HCT116 (cell line): Measurements from ENCODE around the gene SENP3. TPM values are rescaled to one million over a fixed set of nuclear protein-coding genes. Genes with fewer than 3 reads are reported as not detected.

Experiments used
- ATAC-seq: fragments of 200-7000 bp; cut with Tn5 transposase; 2 replicates; pipeline ENCODE4 v1.9.1; 2020; ENCODE audit warnings: mild to moderate bottlenecking, moderate library complexity
- BruUV-seq: library from RNA; stranded (reverse); fragments of 400-500 nt; replicated peaks from 2 replicates; lab custom pipeline; 2021; lab: Mats Ljungman, UMichigan
- CTCF ChIA-PET: fragments of 300-600 bp; sonication (Branson Sonifier 250); formaldehyde crosslinking; loops from one replicate; lab custom pipeline; 2021; ENCODE audit warnings: antibody characterized with exemption; lab: Charles Lee
- POLR2A ChIA-PET: fragments of 300-600, 350-600 bp; sonication (Branson Sonifier 250); formaldehyde crosslinking; loops from one replicate; lab custom pipeline; 2021; ENCODE audit warnings: antibody characterized with exemption; lab: Charles Lee
- RAD21 ChIA-PET, 2 experiments: fragments of 300-600 bp; sonication (Branson Sonifier 250); formaldehyde crosslinking; loops; one replicate each; lab custom pipeline; 2023; ENCODE audit warnings: low total read pairs in 2 of 2; ENCODE audit not compliant: uncharacterized antibody in 2 of 2, unreplicated experiment in 2 of 2, low non-redundant PET in 1 of 2; lab: Charles Lee
- DNase-seq: peaks from one replicate; pipeline ENCODE4 v3.0.0-alpha.2; 2010; ENCODE audit warnings: low read depth, low spot score
- H2AFZ ChIP-seq: fragments of 200-600 bp; shearing (Covaris generic), sonication (generic); 2 replicates; pipeline ENCODE4 v1.6.1; 2017; ENCODE audit warnings: low read depth, mixed run types, mixed read lengths, antibody characterized with exemption, low read length; ENCODE audit not compliant: poor library complexity, severe bottlenecking
- H3K27ac ChIP-seq: 2 replicates; pipeline ENCODE4 v1.5.1; 2012; ENCODE audit warnings: low read depth, low read length
- H3K27me3 ChIP-seq: fragments of 200-600 bp; sonication (generic); 2 replicates; pipeline ENCODE4 v1.6.1; 2016; ENCODE audit warnings: mixed run types, low read length, mixed read lengths; ENCODE audit not compliant: insufficient read depth
- H3K36me3 ChIP-seq, 2 experiments: fragments of 200-500 bp in 1 of 2; fragments of 200-600 bp in 1 of 2; sonication (Bioruptor generic) in 1 of 2; sonication (generic) in 1 of 2; 2 replicates each; pipeline versions ENCODE4 v1.5.1 to v1.6.1; 2014 to 2016; ENCODE audit warnings: low read length in 2 of 2, inconsistent platforms in 1 of 2, mixed read lengths in 1 of 2, mixed run types in 1 of 2; ENCODE audit not compliant: insufficient read depth in 2 of 2, control insufficient read depth in 1 of 2
- H3K4me1 ChIP-seq, 2 experiments: fragments of 200-600 bp in 1 of 2; sonication (generic) in 1 of 2; 2 replicates each; pipeline versions ENCODE4 v1.5.1 to v1.6.1; 2012 to 2017; ENCODE audit warnings: low read length in 2 of 2, inconsistent platforms in 1 of 2, mild to moderate bottlenecking in 1 of 2, mixed read lengths in 1 of 2, mixed run types in 1 of 2, moderate library complexity in 1 of 2; ENCODE audit not compliant: insufficient read depth in 2 of 2, control insufficient read depth in 1 of 2
- H3K4me2 ChIP-seq: fragments of 200-600 bp; sonication (generic); 2 replicates; pipeline ENCODE4 v1.6.1; 2017; ENCODE audit warnings: mixed run types, low read length, mixed read lengths
- H3K4me3 ChIP-seq, 2 experiments: fragments of 200-600 bp in 1 of 2; sonication (generic) in 1 of 2; replicated peaks in 1 of 2; 2 replicates each; pipeline ENCODE4 v1.5.1; 2011 to 2016; ENCODE audit warnings: low read length in 2 of 2, control low read depth in 1 of 2, low read depth in 1 of 2, mild to moderate bottlenecking in 1 of 2, mixed read lengths in 1 of 2, mixed run types in 1 of 2
- H3K79me2 ChIP-seq: fragments of 200-600 bp; sonication (generic); 2 replicates; pipeline ENCODE4 v1.6.1; 2017; ENCODE audit warnings: mild to moderate bottlenecking, mixed run types, low read length, moderate library complexity, mixed read lengths; ENCODE audit not compliant: insufficient read depth
- H3K9ac ChIP-seq: fragments of 200-600 bp; sonication (generic); 2 replicates; pipeline ENCODE4 v1.6.1; 2016; ENCODE audit warnings: low read length, mixed read lengths
- H3K9me2 ChIP-seq: fragments of 200-600 bp; sonication (generic), shearing (Covaris generic); 2 replicates; pipeline ENCODE4 v1.6.1; 2017; ENCODE audit warnings: mixed run types, mild to moderate bottlenecking, moderate library complexity; ENCODE audit not compliant: insufficient read depth
- H3K9me3 ChIP-seq, 2 experiments: fragments of 200-500 bp in 1 of 2; fragments of 200-600 bp in 1 of 2; sonication (Bioruptor generic) in 1 of 2; sonication (generic) in 1 of 2; 2 replicates each; pipeline ENCODE4 v1.6.1; 2014 to 2017; ENCODE audit warnings: low read length in 2 of 2, mixed read lengths in 2 of 2, inconsistent platforms in 1 of 2, low read depth in 1 of 2, mild to moderate bottlenecking in 1 of 2, mixed run types in 1 of 2, moderate library complexity in 1 of 2; ENCODE audit not compliant: control insufficient read depth in 1 of 2, insufficient read depth in 1 of 2
- H4K20me1 ChIP-seq: fragments of 200-600 bp; sonication (generic), shearing (Covaris generic); 2 replicates; pipeline ENCODE4 v1.6.1; 2017; ENCODE audit warnings: mixed run types, mild to moderate bottlenecking, moderate library complexity; ENCODE audit not compliant: insufficient read depth
- ATF3 ChIP-seq: IDR thresholded peaks from 2 replicates; pipeline ENCODE4 v1.6.1; 2012
- CTCF ChIP-seq, 3 experiments: fragments of 200-600 bp in 1 of 3; sonication (generic) in 1 of 3; IDR thresholded peaks in 2 of 3; conservative IDR thresholded peaks in 1 of 3; 2 replicates each; pipeline ENCODE4 v1.5.1; 2012 to 2017; ENCODE audit warnings: low read depth in 2 of 3, low read length in 2 of 3, antibody characterized with exemption in 1 of 3, borderline replicate concordance in 1 of 3, control low read depth in 1 of 3, mild to moderate bottlenecking in 1 of 3, mixed read lengths in 1 of 3, mixed run types in 1 of 3, moderate library complexity in 1 of 3; ENCODE audit not compliant: insufficient read depth in 1 of 3
- EGR1 ChIP-seq: IDR thresholded peaks from 2 replicates; pipeline ENCODE4 v1.6.1; 2012; ENCODE audit warnings: low read depth
- EZH2 ChIP-seq: fragments of 200-600 bp; sonication (generic); IDR thresholded peaks from 2 replicates; pipeline ENCODE4 v1.6.1; 2017; ENCODE audit warnings: antibody characterized with exemption, mixed run types
- EZH2phosphoT487 ChIP-seq: fragments of 200-600 bp; IDR thresholded peaks from 2 replicates; pipeline ENCODE4 v1.6.1; 2018; ENCODE audit warnings: antibody characterized with exemption, borderline replicate concordance
- FOSL1 ChIP-seq: IDR thresholded peaks from 2 replicates; pipeline ENCODE4 v1.6.1; 2012; ENCODE audit warnings: low read depth
- POLR2A ChIP-seq: IDR thresholded peaks from 2 replicates; pipeline ENCODE4 v1.7.0; 2011; ENCODE audit warnings: borderline replicate concordance; ENCODE audit not compliant: insufficient read depth, insufficient read length; ENCODE audit errors: extremely low read depth
- POLR2AphosphoS5 ChIP-seq: IDR thresholded peaks from 2 replicates; pipeline ENCODE4 v1.6.1; 2011; ENCODE audit warnings: mild to moderate bottlenecking, low read depth, low read length, moderate library complexity
- RAD21 ChIP-seq: IDR thresholded peaks from 2 replicates; pipeline ENCODE4 v1.6.1; 2012; ENCODE audit warnings: low read depth, mild to moderate bottlenecking
- SP1 ChIP-seq: IDR thresholded peaks from 2 replicates; pipeline ENCODE4 v1.6.1; 2012; ENCODE audit warnings: low read depth
- TCF7L2 ChIP-seq: IDR thresholded peaks from 2 replicates; pipeline ENCODE4 v1.7.0; 2011; ENCODE audit warnings: borderline replicate concordance, inconsistent platforms; ENCODE audit not compliant: insufficient read depth, insufficient read length; ENCODE audit errors: extremely low read depth
- YY1 ChIP-seq: IDR thresholded peaks from 2 replicates; pipeline ENCODE4 v1.6.1; 2011; ENCODE audit warnings: low read length, low read depth, moderate library complexity, mild to moderate bottlenecking; ENCODE audit not compliant: insufficient replicate concordance; ENCODE audit errors: extremely low read depth
- ZFX ChIP-seq: fragments of 450-650 bp; IDR thresholded peaks from 2 replicates; pipeline ENCODE4 v1.6.1; 2017
- ZNF274 ChIP-seq: fragments of 200-500 bp; sonication (Bioruptor generic); IDR thresholded peaks from 2 replicates; pipeline ENCODE4 v1.6.1; 2014; ENCODE audit warnings: mild to moderate bottlenecking, low read depth, low read length, inconsistent platforms
- intact Hi-C: fragments of 100-400 bp; cut with micrococcal nuclease; formaldehyde crosslinking; loops from 2 replicates; pipeline ENCODE4 v1.10.0; 2022
- total RNA-seq: library from RNA; stranded (reverse); gene quantifications from one replicate; pipeline ENCODE4 v1.2.1, GENCODE V29; 2021; ENCODE audit not compliant: unreplicated experiment

Gene SENP3
- total RNA-seq, 1 experiment from 2014 or later = 73.8 TPM

- intact Hi-C loops = no loop called here
- Histone ChIP-seq H3K36me3 (peaks cover 40 to 47% of the 10 kb centered on the region in 2 experiments; a peak in 3 of 4 replicates), H3K4me1 (peaks cover under 1 to 29% of the 10 kb centered on the region in 2 experiments; a peak in 3 of 4 replicates)
Measured at GRCh38 chr17:7589891-7590691, 28.4 kb downstream of the SENP3 start, which contains the start of gene SOX15. TSS of gene SOX15 (minus strand) at chr17:7590094. CDS start at chr17:7589676, 418 bp downstream.

GRCh38 chr17:7590743-7591142 lies 29.0 kb downstream of the SENP3 start:
- H2AFZ ChIP-seq = no peak overlapping the region
- ChIA-PET CTCF (no interaction called here), RAD21 (no interaction called here), POLR2A (interaction anchor here (0.6 kb wide), 2 partner anchors 96 to 634 kb away, joined by 3 read pairs; partner anchors contain the start of gene TP53)
- DNase-seq = no peak
- no TSS peak for BruUV-seq
- peak overlapping the region; percentile 24 for H3K4me2 ChIP-seq
- H3K27ac ChIP-seq = peak overlapping the region; percentile 33; the same call in 1 of the 2 replicates
- no peaks in the 10 kb centered on the region for H3K9me3 ChIP-seq
- peaks cover 0 to 23% of the 10 kb centered on the region in 2 experiments; a peak in 3 of 4 replicates for H3K4me1 ChIP-seq
- no peaks in the 10 kb centered on the region for H4K20me1 ChIP-seq
- no peaks in the 10 kb centered on the region for H3K27me3 ChIP-seq
- no peaks in the 10 kb centered on the region for H3K9me2 ChIP-seq
- peaks cover 43 to 54% of the 10 kb centered on the region in 2 experiments; a peak in 3 of 4 replicates for H3K36me3 ChIP-seq
- intact Hi-C loops = no loop called here
- peak; percentile 33; the same call in 1 of the 2 replicates for ATAC-seq
- peak overlapping the region; percentile 18; the same call in 1 of the 2 replicates for H3K9ac ChIP-seq
- no peak overlapping the region for H3K4me3 ChIP-seq
- peaks cover 13% of the 10 kb centered on the region for H3K79me2 ChIP-seq
- TF ChIP-seq CTCF (IDR thresholded peaks at IDR 0.05 in 2 of 3, conservative IDR thresholded peaks at IDR 0.05 in 1 of 3; ENCODE audit: borderline replicate concordance in 1 of 3, insufficient read depth in 1 of 3, low read depth in 2 of 3, low read length in 2 of 3) (no peak), POLR2A (no peak), SP1 (no peak), EZH2phosphoT487 (no peak), YY1 (no peak), ZFX (no peak), ATF3 (no peak), RAD21 (no peak), POLR2AphosphoS5 (no peak), ZNF274 (no peak), TCF7L2 (no peak), EZH2 (no peak), EGR1 (no peak), FOSL1 (no peak)

More at GRCh38 chr17:7589891-7590691, 28.4 kb downstream of the SENP3 start, which contains the start of gene SOX15:
- H2AFZ ChIP-seq = no peak within 1 kb of the TSS
- no peaks in the 10 kb centered on the region for H3K27me3 ChIP-seq
- H4K20me1 ChIP-seq = no peaks in the 10 kb centered on the region
- no peaks in the 10 kb centered on the region for H3K9me3 ChIP-seq
- CTCF ChIA-PET = no interaction called here
- no peak for TF ChIP-seq RAD21
- 0 out of 2 replicates have a peak, but pooled peaks have one; percentile 16 for TF ChIP-seq POLR2AphosphoS5
- no peaks in the 10 kb centered on the region for H3K9me2 ChIP-seq
- ATAC-seq (peak; percentile 5; the same call in 1 of the 2 replicates), DNase-seq (no peak)
- no peak within 1 kb of the TSS for H3K4me3 ChIP-seq
- POLR2A ChIA-PET = interaction anchor here (0.6 kb wide), 2 partner anchors 97 to 635 kb away, joined by 3 read pairs; partner anchors contain the start of gene TP53
- RAD21 ChIA-PET = no interaction called here
- H3K27ac ChIP-seq = peak within 1 kb of the TSS; percentile 33
- H3K79me2 ChIP-seq = peaks cover 19% of the 10 kb centered on the region
- H3K9ac ChIP-seq = peak within 1 kb of the TSS; percentile 18; the same call in 1 of the 2 replicates
- BruUV-seq = no TSS peak
- H3K4me2 ChIP-seq = peak within 1 kb of the TSS; percentile 24
